HG02973 (cell line): ENCODE results near the gene ANKRD17.
A peak's percentile ranks its signal among the peaks of the same experiment; 100 is the strongest.
"Not testable (repeated sequence)": the region's sequence is repeated elsewhere in the genome, so short reads cannot be mapped to it uniquely, and the experiment has no call there.

ENCODE experiments used
- ATAC-seq: cut with Tn5 transposase; IDR thresholded peaks from one replicate; pipeline ENCODE4 v1.9.1; 2021; ENCODE audit warnings: moderate library complexity; ENCODE audit not compliant: unreplicated experiment

Gene ANKRD17

GRCh38 chr4:73248821-73249220, 9.8 kb downstream of the ANKRD17 start:
- no peak for ATAC-seq

GRCh38 chr4:73248416-73248815, 10.2 kb downstream of the ANKRD17 start:
- no peak for ATAC-seq

GRCh38 chr4:73247100-73247499, 11.5 kb downstream of the ANKRD17 start:
- no peak for ATAC-seq

- no peak for ATAC-seq
Observed at GRCh38 chr4:73245955-73246354, 12.6 kb downstream of the ANKRD17 start.

- ATAC-seq: no peak
Observed at GRCh38 chr4:73244945-73245601, 13.5 kb downstream of the ANKRD17 start.

- no peak for ATAC-seq
Observed at GRCh38 chr4:73237044-73237443, 21.6 kb downstream of the ANKRD17 start.

GRCh38 chr4:73236151-73236550, 22.4 kb downstream of the ANKRD17 start:
- no peak for ATAC-seq

GRCh38 chr4:73234712-73235111, 23.9 kb downstream of the ANKRD17 start:
- no peak for ATAC-seq

- no peak for ATAC-seq
Observed at GRCh38 chr4:73231518-73232487, 26.8 kb downstream of the ANKRD17 start.

- ATAC-seq: no peak
Observed at GRCh38 chr4:73230865-73231517, 27.6 kb downstream of the ANKRD17 start.

GRCh38 chr4:73228800-73229199, 29.8 kb downstream of the ANKRD17 start:
- ATAC-seq: not testable (repeated sequence)

- ATAC-seq: no peak
Observed at GRCh38 chr4:73224886-73225285, 33.7 kb downstream of the ANKRD17 start.

- ATAC-seq: no peak
Observed at GRCh38 chr4:73223258-73223650, 35.3 kb downstream of the ANKRD17 start.

- ATAC-seq: peak; percentile 99
Observed at GRCh38 chr4:73222466-73223257, 35.9 kb downstream of the ANKRD17 start.

- ATAC-seq: no peak
Observed at GRCh38 chr4:73221734-73222133, 36.9 kb downstream of the ANKRD17 start.

- ATAC-seq: no peak
Observed at GRCh38 chr4:73220815-73221214, 37.8 kb downstream of the ANKRD17 start.

GRCh38 chr4:73213916-73214653, 44.5 kb downstream of the ANKRD17 start:
- ATAC-seq: no peak

GRCh38 chr4:73212982-73213730, 45.4 kb downstream of the ANKRD17 start:
- ATAC-seq: no peak

- no peak for ATAC-seq
Observed at GRCh38 chr4:73211968-73212367, 46.6 kb downstream of the ANKRD17 start.
